ENCODE measurements around the gene SYCE1.

GRCh38 chr10:133559216-133559615 is 6.2 kb downstream of the SYCE1 start:
- TF ChIP-seq CTCF (IDR thresholded peaks at IDR 0.05), result no peak
- no peak for TF ChIP-seq POLR2A (IDR thresholded peaks at IDR 0.05)
